Measurements from ENCODE around the gene COPS3.
A peak's percentile ranks its signal among the peaks of the same experiment; 100 is the strongest.
"Not testable (repeated sequence)": the region's sequence is repeated elsewhere in the genome, so short reads cannot be mapped to it uniquely, and the experiment has no call there.

The COPS3 gene

DNA sequence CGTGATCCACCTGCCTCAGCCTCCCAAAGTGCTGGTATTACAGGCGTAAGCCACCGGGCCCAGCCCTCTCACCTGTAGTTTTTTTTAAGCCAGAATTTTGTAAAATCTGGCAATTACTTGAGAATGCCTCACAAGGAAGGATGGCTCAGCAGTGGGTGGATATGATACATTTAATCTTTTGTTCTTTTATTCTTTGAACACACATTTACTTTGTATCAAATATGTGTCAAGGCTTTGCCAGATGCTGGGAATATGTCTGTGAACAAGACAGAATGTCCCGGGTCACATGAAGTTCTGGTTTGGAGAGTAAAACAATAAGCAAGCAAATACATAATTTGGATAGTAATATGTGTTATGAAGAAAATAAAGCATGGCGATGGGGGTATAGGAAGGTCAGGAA lies 4.9 kb upstream of the COPS3 start:
- TF ChIP-seq ZNF274 (IDR thresholded peaks at IDR 0.05; ENCODE audit: low read depth, low read length), result no peak

DNA sequence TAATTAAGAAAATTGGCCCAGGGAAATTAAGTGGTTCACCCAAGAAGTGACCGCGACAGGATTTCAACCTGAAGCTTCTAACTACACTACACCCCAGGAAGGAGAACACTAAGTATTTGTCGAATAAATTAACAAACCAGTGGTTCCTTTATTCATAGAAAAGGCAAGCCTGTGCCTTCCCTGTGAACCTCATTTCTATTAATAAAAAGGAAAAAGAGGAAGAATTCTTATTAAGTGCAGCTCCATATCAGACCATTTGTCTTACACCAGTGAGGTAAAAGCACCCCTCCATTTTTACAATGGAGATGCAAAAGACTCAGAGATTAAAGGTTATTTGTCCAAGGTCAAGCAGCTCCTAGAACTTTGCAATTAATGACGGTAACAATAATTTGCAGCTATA lies 1.7 kb downstream of the COPS3 start:
- TF ChIP-seq ZNF274 (IDR thresholded peaks at IDR 0.05; ENCODE audit: low read depth, low read length), result no peak
- peak overlapping the region; percentile 76; the same call in 1 of the 2 replicates for H3K4me3 ChIP-seq (ENCODE audit: low read length)

More for the DNA sequence above, 4.9 kb upstream of the COPS3 start:
- no peak overlapping the region for H3K4me3 ChIP-seq (ENCODE audit: low read length)

DNA sequence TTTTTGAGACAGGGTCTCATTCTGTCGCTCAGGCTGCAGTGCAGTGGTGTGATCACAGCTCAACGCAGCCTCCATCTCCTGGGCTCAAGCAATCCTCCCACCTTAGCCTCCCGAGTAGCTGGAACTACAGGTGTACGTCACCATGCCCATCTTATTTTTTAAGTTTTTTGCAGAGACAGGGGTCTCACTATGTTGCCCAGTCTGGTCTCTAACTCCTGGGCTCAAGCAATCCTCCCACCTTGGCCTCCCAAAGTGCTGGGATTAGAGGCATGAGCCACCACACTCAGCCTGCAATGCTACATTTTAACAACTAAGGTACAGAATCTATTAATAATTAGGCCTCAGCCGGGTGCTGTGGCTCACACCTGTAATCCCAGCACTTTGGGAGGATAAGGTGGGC lies 3.6 kb downstream of the COPS3 start:
- H3K4me3 ChIP-seq (ENCODE audit: low read length), result not testable (repeated sequence)

DNA sequence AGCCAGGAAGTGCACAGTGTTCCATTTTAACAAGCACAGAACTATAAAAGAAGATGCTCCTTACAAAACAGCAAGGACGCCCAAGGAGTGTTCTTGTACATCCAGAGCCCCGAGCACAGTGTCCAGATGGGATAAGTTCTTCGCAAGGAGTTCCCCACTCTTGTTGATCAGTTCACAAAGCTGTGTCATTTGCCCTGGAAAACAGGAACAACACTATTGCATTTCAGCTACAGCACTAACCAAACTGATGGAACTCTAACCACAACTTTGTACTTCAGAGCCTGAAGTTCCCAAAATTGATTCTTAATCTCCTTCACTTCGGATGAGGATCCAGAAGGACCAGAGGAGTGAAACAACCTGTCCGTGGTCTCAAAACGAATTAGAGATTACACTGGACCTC lies 5.1 kb downstream of the COPS3 start:
- H3K4me3 ChIP-seq (ENCODE audit: low read length), result no peak overlapping the region
- no peak for TF ChIP-seq ZNF274 (IDR thresholded peaks at IDR 0.05; ENCODE audit: low read depth, low read length)

DNA sequence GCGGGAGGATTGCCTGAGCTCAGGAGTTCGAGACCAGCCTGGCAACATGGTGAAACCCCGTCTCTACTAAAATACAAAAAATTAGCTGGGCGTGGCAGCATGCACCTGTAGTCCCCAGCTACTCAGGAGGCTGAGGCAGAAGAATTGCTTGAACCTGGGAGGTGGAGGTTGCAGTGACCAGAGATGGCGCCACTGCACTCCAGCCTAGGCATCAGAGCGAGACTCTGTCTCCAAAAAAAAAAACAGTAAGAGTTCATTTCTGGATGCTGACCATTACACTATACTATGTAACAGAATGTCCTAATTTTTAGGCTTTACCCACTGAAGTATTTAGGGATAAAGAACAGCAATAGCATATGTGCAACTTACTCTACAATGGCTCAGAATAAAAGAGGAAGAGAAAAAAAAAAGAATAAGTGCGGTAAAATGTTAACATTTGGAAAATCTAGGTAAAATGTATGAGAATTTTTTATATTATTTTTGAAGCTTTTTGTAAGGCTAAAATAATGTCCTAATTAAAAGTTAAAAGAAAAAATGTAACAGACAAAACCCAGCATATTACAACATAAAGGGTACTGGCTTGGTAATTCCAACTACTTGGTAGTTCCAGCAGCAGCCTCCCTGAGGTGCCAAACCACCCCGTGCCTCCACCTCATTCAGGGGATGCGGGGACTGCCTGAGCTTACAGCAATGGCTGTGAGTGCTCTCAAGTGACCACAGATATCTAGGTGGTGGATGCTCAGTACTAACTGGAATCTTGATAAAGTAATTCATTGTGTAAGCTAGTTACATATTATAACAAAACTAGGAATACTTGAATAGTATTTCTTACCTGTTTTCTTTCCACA lies 10.9 kb downstream of the COPS3 start:
- no peak overlapping the region for H3K4me3 ChIP-seq (ENCODE audit: low read length)
- TF ChIP-seq ZNF274 (IDR thresholded peaks at IDR 0.05; ENCODE audit: low read depth, low read length), result no peak

DNA sequence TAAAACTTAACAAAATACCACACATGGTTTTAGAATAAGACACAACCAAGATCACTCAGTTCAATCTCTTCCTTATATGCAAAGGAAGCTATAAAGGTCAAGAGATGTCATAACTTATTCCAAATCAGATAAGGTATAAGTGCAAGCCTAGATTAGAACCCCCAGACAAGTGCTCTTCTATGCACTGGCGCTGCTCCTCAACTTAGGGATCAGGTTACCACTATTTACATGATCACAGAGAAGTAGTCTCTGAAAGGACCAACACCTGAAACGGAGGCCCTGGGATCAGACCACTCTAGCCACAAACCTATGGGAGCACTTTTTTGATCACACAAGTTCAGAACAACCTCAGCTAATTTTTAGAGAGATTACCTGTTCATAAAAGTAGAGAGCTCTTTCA lies 16.6 kb downstream of the COPS3 start:
- H3K4me3 ChIP-seq (ENCODE audit: low read length), result no peak overlapping the region
- no peak for TF ChIP-seq ZNF274 (IDR thresholded peaks at IDR 0.05; ENCODE audit: low read depth, low read length)

DNA sequence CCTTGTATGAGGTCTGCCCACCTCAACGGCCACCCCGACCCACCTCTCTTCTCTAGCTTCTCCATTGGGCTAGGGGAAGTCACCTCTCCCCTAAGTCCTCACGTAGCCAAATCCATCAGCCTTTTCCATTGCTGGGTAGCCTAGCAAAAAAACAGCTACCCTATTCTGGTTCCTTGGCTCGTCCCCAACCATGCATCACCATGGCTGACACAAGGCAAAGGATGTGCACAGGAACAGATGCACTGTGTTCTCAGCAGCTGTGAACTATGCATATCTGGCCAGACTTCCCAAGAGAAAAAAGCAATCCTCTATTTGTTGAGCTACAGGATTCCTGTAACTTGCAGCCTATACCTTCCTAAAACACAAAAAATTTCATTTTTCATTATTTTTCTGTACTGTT lies 22.0 kb downstream of the COPS3 start:
- no peak overlapping the region for H3K4me3 ChIP-seq (ENCODE audit: low read length)
- TF ChIP-seq ZNF274 (IDR thresholded peaks at IDR 0.05; ENCODE audit: low read depth, low read length), result no peak

DNA sequence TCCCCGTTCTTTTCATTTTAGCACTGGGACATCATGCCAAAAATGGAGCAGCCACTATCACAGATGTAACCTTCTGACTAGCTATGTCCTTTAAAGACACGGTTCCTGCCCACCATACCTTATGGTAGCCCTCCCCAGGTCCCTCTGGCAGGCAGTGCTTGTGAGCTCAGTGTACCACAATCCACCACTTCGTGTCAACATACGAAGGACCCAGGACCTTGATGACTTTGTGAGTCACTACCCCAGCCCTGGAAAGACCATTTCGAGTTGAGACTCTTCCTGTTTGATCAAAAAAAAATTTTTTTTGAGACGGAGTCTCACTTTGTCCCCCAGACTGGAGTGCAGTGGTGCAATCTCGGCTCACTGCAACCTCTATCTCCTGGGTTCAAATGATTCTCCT lies 23.0 kb downstream of the COPS3 start:
- TF ChIP-seq ZNF274 (IDR thresholded peaks at IDR 0.05; ENCODE audit: low read depth, low read length), result no peak
- H3K4me3 ChIP-seq (ENCODE audit: low read length), result no peak overlapping the region

DNA sequence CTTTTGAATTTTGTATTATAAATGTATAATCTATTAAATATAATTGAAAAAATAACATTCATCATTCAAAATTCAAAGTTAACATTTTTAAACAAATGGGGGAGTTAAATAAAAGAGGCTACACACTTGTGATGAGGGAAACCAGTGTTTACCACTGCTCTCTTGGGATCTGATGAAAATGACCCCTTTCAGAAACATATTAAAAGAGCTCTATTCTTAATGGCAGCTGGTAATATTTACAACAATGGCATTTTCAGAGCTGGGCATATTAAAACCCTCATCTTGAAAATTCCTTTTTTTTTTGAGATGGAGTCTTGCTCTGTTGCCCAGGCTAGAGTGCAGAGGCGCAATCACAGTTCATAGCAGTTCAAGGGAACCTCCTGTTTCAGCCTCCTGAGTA lies 24.7 kb downstream of the COPS3 start:
- no peak for TF ChIP-seq ZNF274 (IDR thresholded peaks at IDR 0.05; ENCODE audit: low read depth, low read length)
- no peak overlapping the region for H3K4me3 ChIP-seq (ENCODE audit: low read length)

DNA sequence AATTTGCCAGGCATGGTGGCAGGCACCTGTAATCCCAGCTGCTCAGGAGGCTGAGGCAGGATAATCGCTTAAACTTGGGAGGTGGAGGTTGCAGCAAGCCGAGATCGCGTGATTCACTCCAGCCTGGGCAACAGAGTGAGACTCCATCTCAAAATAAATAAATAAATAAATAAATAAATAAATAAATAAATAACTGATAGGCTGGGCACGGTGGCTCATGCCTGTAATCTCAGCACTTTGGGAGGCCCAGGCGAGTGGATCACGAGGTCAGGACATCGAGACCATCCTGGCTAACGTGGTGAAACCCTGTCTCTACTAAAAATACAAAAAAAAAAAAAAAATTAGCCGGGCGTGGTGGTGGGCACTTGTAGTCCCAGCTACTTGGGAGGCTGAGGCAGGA lies 25.4 kb downstream of the COPS3 start:
- not testable (repeated sequence) for H3K4me3 ChIP-seq (ENCODE audit: low read length)

DNA sequence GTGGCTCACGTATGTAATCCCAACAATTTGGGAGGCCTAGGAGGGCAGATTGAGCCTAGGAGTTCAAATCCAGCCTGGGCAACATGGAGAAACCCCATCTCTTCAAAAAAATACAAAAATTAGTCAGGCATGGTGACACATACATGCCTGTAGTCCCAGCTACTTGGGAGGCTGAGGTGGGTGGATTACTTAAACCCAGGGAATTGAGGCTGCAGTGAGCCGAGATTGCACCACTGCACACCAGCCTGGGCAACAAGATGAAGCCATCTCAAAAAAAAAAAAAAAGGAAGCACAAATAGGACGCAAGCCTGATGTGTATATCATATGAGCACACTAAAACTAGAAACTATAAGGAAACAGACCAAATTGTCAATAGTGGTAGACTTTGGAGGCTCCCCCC lies 27.0 kb downstream of the COPS3 start:
- no peak for TF ChIP-seq ZNF274 (IDR thresholded peaks at IDR 0.05; ENCODE audit: low read depth, low read length)
- no peak overlapping the region for H3K4me3 ChIP-seq (ENCODE audit: low read length)

DNA sequence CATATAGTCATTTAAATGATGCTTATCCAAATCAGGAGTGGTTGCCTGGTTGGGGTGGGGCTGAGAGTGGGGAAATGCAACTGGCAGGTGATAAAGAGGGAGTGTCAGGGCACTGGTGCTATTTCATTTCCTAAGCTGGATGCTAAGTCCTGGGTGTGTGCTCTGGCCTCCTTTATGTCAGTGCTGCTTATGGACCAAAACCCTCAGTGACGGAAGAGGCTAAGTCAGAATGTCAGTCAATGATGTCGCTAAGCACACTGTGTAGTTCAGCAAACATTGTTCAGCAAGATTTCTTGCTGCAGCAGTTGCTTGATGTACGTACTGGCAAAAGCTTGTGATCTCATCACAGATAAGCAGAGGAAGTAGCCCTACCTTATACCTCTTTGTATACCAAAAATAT lies 27.6 kb downstream of the COPS3 start:
- TF ChIP-seq ZNF274 (IDR thresholded peaks at IDR 0.05; ENCODE audit: low read depth, low read length), result no peak
- no peak overlapping the region for H3K4me3 ChIP-seq (ENCODE audit: low read length)

DNA sequence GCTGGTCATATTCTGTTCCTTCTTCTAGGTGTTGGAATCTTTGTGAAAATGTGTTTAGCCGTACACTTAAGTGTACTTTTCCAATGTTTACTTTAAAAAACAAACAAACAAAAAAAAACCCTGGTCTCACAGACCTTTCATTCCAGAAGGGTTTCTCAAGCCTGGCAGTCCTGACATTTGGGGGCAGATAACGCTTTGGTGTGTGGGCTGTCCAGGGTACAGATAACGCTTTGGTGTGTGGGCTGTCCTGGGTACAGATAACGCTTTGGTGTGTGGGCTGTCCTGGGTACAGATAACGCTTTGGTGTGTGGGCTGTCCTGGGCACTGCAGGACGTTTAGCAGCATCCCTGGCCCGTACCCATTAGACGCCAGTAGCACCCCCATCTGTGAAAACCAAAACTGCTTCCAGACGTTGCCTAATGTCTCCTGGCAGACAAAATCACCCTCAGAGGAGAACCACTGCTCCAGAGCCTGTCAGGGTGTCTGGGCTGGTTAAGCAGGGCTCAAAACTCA lies 28.8 kb downstream of the COPS3 start:
- no peak overlapping the region for H3K4me3 ChIP-seq (ENCODE audit: low read length)
- no peak for TF ChIP-seq ZNF274 (IDR thresholded peaks at IDR 0.05; ENCODE audit: low read depth, low read length)

DNA sequence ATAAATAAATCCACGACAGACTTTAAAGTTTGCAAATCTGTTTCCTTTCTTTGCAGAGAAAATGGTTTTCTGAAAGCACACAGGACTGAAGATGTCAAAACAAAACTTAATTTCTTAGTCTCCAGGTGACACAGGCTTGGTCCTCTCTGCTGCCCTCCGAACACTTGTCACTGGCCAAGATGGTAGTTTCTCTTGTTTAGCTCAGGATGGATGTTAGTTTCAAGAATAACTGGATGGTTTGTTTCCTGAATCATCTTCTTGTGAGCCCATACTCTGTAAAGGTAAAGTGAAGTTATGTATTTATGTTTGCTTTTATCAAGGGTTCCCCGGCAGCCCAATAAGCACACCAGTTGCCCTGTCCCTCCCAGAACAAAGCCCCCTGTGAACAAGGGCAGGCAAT lies 34.2 kb downstream of the COPS3 start:
- TF ChIP-seq ZNF274 (IDR thresholded peaks at IDR 0.05; ENCODE audit: low read depth, low read length), result no peak
- no peak overlapping the region for H3K4me3 ChIP-seq (ENCODE audit: low read length)

DNA sequence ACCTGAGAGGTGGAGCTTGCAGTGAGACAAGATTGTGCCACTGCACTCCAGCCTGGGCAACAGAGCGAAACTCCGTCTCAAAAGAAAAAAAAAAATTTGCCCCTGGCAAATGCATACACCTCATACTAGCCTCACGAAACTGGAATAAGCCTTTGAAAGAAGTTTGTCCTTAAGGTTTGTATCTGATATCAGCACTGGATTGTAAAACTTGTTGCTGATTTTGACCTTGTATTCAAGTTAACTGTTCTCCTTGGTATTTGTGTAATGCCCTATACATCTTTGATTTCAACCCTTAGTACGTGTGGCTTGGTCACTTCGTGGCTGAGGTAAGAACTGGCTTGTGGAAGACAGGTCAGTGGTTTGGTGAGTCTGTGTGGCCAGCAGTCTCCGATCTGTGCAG lies 37.9 kb downstream of the COPS3 start:
- no peak overlapping the region for H3K4me3 ChIP-seq (ENCODE audit: low read length)
- no peak for TF ChIP-seq ZNF274 (IDR thresholded peaks at IDR 0.05; ENCODE audit: low read depth, low read length)

DNA sequence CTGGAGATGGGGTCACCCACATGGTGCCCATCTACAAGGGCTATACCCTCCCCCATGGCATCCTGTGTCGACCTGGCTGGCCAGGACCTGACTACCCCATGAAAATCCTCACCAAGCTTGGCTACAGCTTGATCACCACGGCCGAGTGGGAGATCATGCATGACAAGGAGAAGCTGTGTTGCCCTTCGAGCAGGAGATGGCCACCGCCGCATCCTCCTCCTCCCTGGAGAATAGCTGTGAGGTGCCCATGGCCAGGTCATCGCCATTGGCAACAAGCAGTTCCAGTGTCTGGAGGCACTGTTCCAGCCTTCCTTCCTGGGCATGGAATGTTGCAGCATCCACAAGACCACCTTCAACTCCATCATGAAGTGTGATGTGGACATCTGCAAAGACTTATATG lies 38.8 kb downstream of the COPS3 start:
- TF ChIP-seq ZNF274 (IDR thresholded peaks at IDR 0.05; ENCODE audit: low read depth, low read length), result no peak

More for the DNA sequence above, 38.8 kb downstream of the COPS3 start:
- H3K4me3 ChIP-seq (ENCODE audit: low read length), result no peak overlapping the region
